Measurements from ENCODE around the gene GMPPA.

DNA sequence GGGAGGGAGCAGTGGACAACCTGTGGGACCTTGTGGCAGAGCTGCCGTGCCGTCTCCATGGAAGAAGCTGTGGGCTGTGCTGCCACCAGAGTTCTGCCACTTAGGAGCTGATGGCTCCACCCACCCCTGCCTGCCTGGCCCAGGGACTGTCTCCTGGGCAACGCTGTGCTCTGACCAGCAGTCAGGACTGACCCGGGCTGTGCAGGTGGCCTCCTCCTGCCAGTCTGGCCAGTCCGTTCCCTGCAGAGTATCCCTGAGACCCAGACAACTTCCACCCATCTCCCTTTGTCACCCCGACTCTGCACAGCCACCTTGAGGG lies 28.3 kb downstream of the GMPPA start:
- TF ChIP-seq, protein P1, sequence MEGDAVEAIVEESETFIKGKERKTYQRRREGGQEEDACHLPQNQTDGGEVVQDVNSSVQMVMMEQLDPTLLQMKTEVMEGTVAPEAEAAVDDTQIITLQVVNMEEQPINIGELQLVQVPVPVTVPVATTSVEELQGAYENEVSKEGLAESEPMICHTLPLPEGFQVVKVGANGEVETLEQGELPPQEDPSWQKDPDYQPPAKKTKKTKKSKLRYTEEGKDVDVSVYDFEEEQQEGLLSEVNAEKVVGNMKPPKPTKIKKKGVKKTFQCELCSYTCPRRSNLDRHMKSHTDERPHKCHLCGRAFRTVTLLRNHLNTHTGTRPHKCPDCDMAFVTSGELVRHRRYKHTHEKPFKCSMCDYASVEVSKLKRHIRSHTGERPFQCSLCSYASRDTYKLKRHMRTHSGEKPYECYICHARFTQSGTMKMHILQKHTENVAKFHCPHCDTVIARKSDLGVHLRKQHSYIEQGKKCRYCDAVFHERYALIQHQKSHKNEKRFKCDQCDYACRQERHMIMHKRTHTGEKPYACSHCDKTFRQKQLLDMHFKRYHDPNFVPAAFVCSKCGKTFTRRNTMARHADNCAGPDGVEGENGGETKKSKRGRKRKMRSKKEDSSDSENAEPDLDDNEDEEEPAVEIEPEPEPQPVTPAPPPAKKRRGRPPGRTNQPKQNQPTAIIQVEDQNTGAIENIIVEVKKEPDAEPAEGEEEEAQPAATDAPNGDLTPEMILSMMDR (IDR thresholded peaks at IDR 0.05; ENCODE audit: low read depth, low read length, missing input control): no peak
- no peak for TF ChIP-seq YY1 (IDR thresholded peaks at IDR 0.05)
- TF ChIP-seq JUND (IDR thresholded peaks at IDR 0.05): no peak
- TF ChIP-seq RAD21 (IDR thresholded peaks at IDR 0.05): no peak

Measured in liver (tissue), 3 donors.